HPDE6-E6E7 (cell line): ENCODE data around the gene ADCY9.

Experiments used
- DNase-seq: peaks from one replicate; pipeline ENCODE4 v3.0.0; 2011; ENCODE audit warnings: missing footprints; ENCODE audit errors: extremely low spot score

ADCY9 gene

DNA sequence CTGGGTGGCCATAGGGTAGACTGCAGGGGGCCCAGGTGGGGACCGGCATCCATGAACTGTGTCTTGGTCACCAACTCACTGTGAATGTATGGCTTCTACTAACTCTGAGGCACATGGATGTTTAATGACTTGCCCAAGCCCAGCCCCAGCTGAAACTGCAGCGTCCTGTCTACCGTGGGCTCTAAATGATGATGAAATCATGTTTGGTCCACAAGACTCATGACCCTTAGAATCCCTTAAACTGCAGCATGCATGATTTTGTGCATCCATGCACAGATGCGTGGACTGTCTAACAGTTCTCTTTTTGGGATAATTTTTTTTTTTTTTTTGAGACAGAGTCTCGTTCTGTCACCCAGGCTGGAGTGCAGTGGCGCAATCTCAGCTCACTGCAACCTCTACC lies 203.3 kb downstream of the ADCY9 start:
- no peak for DNase-seq
